ENCODE measurements around the gene AADACL2.
"Not testable (repeated sequence)": the region's sequence is repeated elsewhere in the genome, so short reads cannot be mapped to it uniquely, and the experiment has no call there.

The AADACL2 gene

GRCh38 chr3:151733613-151734012 is at the start of gene AADACL2:
AADACL2 (plus strand) TSS chr3:151733927; CDS start chr3:151734036, 109 bp downstream.
- DNase-seq (ENCODE audit: low read depth) = no peak

- DNase-seq (ENCODE audit: low read depth) = no peak
Measured at GRCh38 chr3:151684094-151684493, 49.6 kb upstream of the AADACL2 start.

- no peak for DNase-seq (ENCODE audit: low read depth)
Measured at GRCh38 chr3:151686257-151686656, 47.5 kb upstream of the AADACL2 start.

- DNase-seq (ENCODE audit: low read depth) = no peak
Measured at GRCh38 chr3:151687076-151687475, 46.7 kb upstream of the AADACL2 start.

- DNase-seq (ENCODE audit: low read depth) = no peak
Measured at GRCh38 chr3:151688571-151688970, 45.2 kb upstream of the AADACL2 start.

GRCh38 chr3:151690645-151691044 is 43.1 kb upstream of the AADACL2 start:
- DNase-seq (ENCODE audit: low read depth) = no peak

- DNase-seq (ENCODE audit: low read depth) = no peak
Measured at GRCh38 chr3:151697496-151697895, 36.2 kb upstream of the AADACL2 start.

GRCh38 chr3:151707216-151707615 is 26.5 kb upstream of the AADACL2 start:
- no peak for DNase-seq (ENCODE audit: low read depth)

- no peak for DNase-seq (ENCODE audit: low read depth)
Measured at GRCh38 chr3:151708868-151709267, 24.9 kb upstream of the AADACL2 start.

- no peak for DNase-seq (ENCODE audit: low read depth)
Measured at GRCh38 chr3:151709847-151710246, 23.9 kb upstream of the AADACL2 start.

- DNase-seq (ENCODE audit: low read depth) = no peak
Measured at GRCh38 chr3:151721294-151721693, 12.4 kb upstream of the AADACL2 start.

- no peak for DNase-seq (ENCODE audit: low read depth)
Measured at GRCh38 chr3:151722856-151723255, 10.9 kb upstream of the AADACL2 start.

- no peak for DNase-seq (ENCODE audit: low read depth)
Measured at GRCh38 chr3:151724576-151725562, 8.9 kb upstream of the AADACL2 start.

- DNase-seq (ENCODE audit: low read depth) = no peak
Measured at GRCh38 chr3:151726016-151726415, 7.7 kb upstream of the AADACL2 start.

GRCh38 chr3:151732861-151733260 is 866 bp upstream of the AADACL2 start:
- DNase-seq (ENCODE audit: low read depth) = no peak

GRCh38 chr3:151740581-151740980 is 6.9 kb downstream of the AADACL2 start:
- DNase-seq (ENCODE audit: low read depth) = no peak

GRCh38 chr3:151743855-151744254 is 10.1 kb downstream of the AADACL2 start:
- no peak for DNase-seq (ENCODE audit: low read depth)

GRCh38 chr3:151750181-151750580 is 16.5 kb downstream of the AADACL2 start:
- DNase-seq (ENCODE audit: low read depth) = no peak

- DNase-seq (ENCODE audit: low read depth) = no peak
Measured at GRCh38 chr3:151750678-151751077, 17.0 kb downstream of the AADACL2 start.

GRCh38 chr3:151751161-151751560 is 17.4 kb downstream of the AADACL2 start:
- no peak for DNase-seq (ENCODE audit: low read depth)

- DNase-seq (ENCODE audit: low read depth) = no peak
Measured at GRCh38 chr3:151753846-151754245, 20.1 kb downstream of the AADACL2 start.

- no peak for DNase-seq (ENCODE audit: low read depth)
Measured at GRCh38 chr3:151761581-151761980, 27.9 kb downstream of the AADACL2 start.

- not testable (repeated sequence) for DNase-seq (ENCODE audit: low read depth)
Measured at GRCh38 chr3:151764699-151765098, 31.0 kb downstream of the AADACL2 start.

GRCh38 chr3:151765685-151766084 is 32.0 kb downstream of the AADACL2 start:
- DNase-seq (ENCODE audit: low read depth) = no peak

Measured in activated T-cell treated with anti-CD3 and anti-CD28 coated beads for 48 hours (primary cell).